Keratinocyte (primary cell): Measurements from ENCODE around the gene PTPRD. TPM values are rescaled to one million over a fixed set of nuclear protein-coding genes. Genes with fewer than 3 reads are reported as not detected.

ENCODE experiments used
- DNase-seq: peaks from one replicate; pipeline ENCODE4 v3.0.0-alpha.2; 2011; ENCODE audit warnings: low read depth, missing footprints, low spot score
- FAIRE-seq: peaks from 2 replicates; lab custom pipeline; 2011; peaks lifted over from hg19 to GRCh38; lab: Jason Lieb, UNC
- H2AFZ ChIP-seq: 2 replicates; pipeline ENCODE4 v1.6.0; 2012; ENCODE audit warnings: low read length, control low read depth, inconsistent platforms; ENCODE audit not compliant: control insufficient read depth
- H3K27ac ChIP-seq: 2 replicates; pipeline ENCODE4 v1.5.1; 2011; ENCODE audit warnings: low read length; ENCODE audit not compliant: control insufficient read depth, insufficient read depth
- H3K27me3 ChIP-seq: 3 replicates; pipeline ENCODE4 v1.6.0; 2011; ENCODE audit warnings: low read length; ENCODE audit not compliant: control insufficient read depth, insufficient read depth; ENCODE audit errors: extremely low read depth
- H3K36me3 ChIP-seq, 2 experiments: 2 replicates in 1 of 2; 3 replicates in 1 of 2; pipeline ENCODE4 v1.5.1; 2011; ENCODE audit warnings: low read length in 2 of 2, mild to moderate bottlenecking in 1 of 2; ENCODE audit not compliant: control insufficient read depth in 2 of 2, insufficient read depth in 2 of 2; ENCODE audit errors: extremely low read depth in 1 of 2
- H3K4me1 ChIP-seq: 3 replicates; pipeline ENCODE4 v1.5.1; 2011; ENCODE audit warnings: low read length; ENCODE audit not compliant: control insufficient read depth, insufficient read depth; ENCODE audit errors: extremely low read depth
- H3K4me2 ChIP-seq: 3 replicates; pipeline ENCODE4 v1.6.0; 2011; ENCODE audit warnings: low read depth, low read length; ENCODE audit not compliant: control insufficient read depth, insufficient read depth; ENCODE audit errors: extremely low read depth
- H3K4me3 ChIP-seq, 3 experiments: fragments of 200-600 bp in 1 of 3; sonication (generic) in 1 of 3; 2 replicates in 2 of 3; 3 replicates in 1 of 3; pipeline ENCODE4 v1.5.1; 2011 to 2016; ENCODE audit warnings: low read length in 3 of 3, mild to moderate bottlenecking in 3 of 3, control low read depth in 2 of 3, inconsistent platforms in 1 of 3, low read depth in 1 of 3, mixed read lengths in 1 of 3, mixed run types in 1 of 3, moderate library complexity in 1 of 3; ENCODE audit not compliant: control insufficient read depth in 2 of 3, insufficient read depth in 2 of 3; ENCODE audit errors: extremely low read depth in 1 of 3
- H3K79me2 ChIP-seq: 2 replicates; pipeline ENCODE4 v1.6.0; 2012; ENCODE audit warnings: low read length; ENCODE audit not compliant: control insufficient read depth, insufficient read depth
- H3K9ac ChIP-seq: 3 replicates; pipeline ENCODE4 v1.6.0; 2011; ENCODE audit warnings: low read length; ENCODE audit not compliant: control insufficient read depth, insufficient read depth; ENCODE audit errors: extremely low read depth
- H3K9me1 ChIP-seq: 3 replicates; pipeline ENCODE4 v1.6.0; 2011; ENCODE audit warnings: low read length; ENCODE audit not compliant: control insufficient read depth, insufficient read depth; ENCODE audit errors: extremely low read depth
- H3K9me3 ChIP-seq: 2 replicates; pipeline ENCODE4 v1.5.1; 2012; ENCODE audit warnings: low read depth, low read length; ENCODE audit not compliant: control insufficient read depth
- H4K20me1 ChIP-seq: 3 replicates; pipeline ENCODE4 v1.6.0; 2011; ENCODE audit warnings: low read length; ENCODE audit not compliant: control insufficient read depth, insufficient read depth; ENCODE audit errors: extremely low read depth
- EZH2 ChIP-seq: IDR thresholded peaks from one replicate; pipeline ENCODE4 v1.6.1; 2012; ENCODE audit warnings: inconsistent platforms, mild to moderate bottlenecking, low read length, moderate library complexity
- dilution Hi-C: fragments of 300-500 bp; cut with MboI; formaldehyde crosslinking; loops from one replicate; pipeline ENCODE4 v1.7.0; 2020; ENCODE audit warnings: low sequenced_read_pairs; ENCODE audit not compliant: extremely low pct_ligation_motif_present
- polyA plus RNA-seq, 5 experiments: library from polyadenylated mRNA; depleted of rRNA in 3 of 5; stranded (reverse) in 3 of 5; stranded (forward) in 1 of 5; unstranded in 1 of 5; fragments of >200 nt; gene quantifications; 1 replicate in 1 of 5; 2 replicates in 3 of 5; 3 replicates in 1 of 5; pipeline versions ENCODE4 v1.2.1 to v1.2.3, GENCODE V29; 2011 to 2012; ENCODE audit warnings: missing spikeins in 2 of 5, low read depth in 1 of 5, low replicate concordance in 1 of 5
- small RNA-seq, 3 experiments: library from RNA; depleted of rRNA; stranded (forward); fragments of <200 nt; gene quantifications; one replicate each; pipeline ENCODE3, GENCODE V24; 2012; ENCODE audit warnings: low read depth in 3 of 3, low replicate concordance in 1 of 3; ENCODE audit not compliant: insufficient read length in 3 of 3
- TF ChIP-seq, protein P1 (sequence below), 3 experiments: IDR thresholded peaks in 1 of 3; conservative IDR thresholded peaks in 1 of 3; optimal IDR thresholded peaks in 1 of 3; 2 replicates in 2 of 3; 3 replicates in 1 of 3; pipeline versions ENCODE3 to v1.5.1; 2011; ENCODE audit warnings: low read length in 3 of 3, mild to moderate bottlenecking in 3 of 3, moderate library complexity in 2 of 3, control low read depth in 1 of 3, inconsistent platforms in 1 of 3; ENCODE audit not compliant: insufficient read depth in 2 of 3; ENCODE audit errors: extremely low read depth in 1 of 3

Gene PTPRD
- polyA plus RNA-seq, 1 donor (not counting 4 experiments of a cell fraction or from before 2014, with no cell fraction given), result 0.10 TPM

DNA sequence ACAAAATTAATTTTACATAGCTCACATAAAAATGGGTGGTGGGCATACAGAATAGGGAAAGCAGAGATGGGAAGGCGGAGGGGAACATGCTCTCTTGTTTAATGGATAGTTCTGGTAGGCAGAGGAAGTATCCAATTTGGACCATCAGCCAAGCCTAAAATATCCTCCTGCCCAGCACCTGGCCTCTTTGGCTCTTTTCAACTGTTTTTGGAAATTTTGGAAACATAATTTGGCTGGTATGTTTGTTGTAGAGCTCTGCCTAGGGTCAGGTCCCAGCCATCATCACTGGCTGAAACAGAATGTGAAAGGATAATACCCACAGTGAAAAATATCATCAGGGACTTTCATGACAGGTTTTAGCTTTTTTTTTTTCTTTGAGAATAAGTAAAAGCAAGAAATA, 2345.9 kb downstream of the PTPRD start:
- Histone ChIP-seq H3K4me2 (no peak overlapping the region), H2AFZ (no peak overlapping the region), H3K9me3 (no peaks in the 10 kb centered on the region), H3K79me2 (no peaks in the 10 kb centered on the region), H3K36me3 (no peaks in the 10 kb centered on the region), H3K27ac (no peak overlapping the region), H3K9me1 (no peaks in the 10 kb centered on the region), H3K4me3 (no peak overlapping the region), H4K20me1 (no peaks in the 10 kb centered on the region), H3K27me3 (no peaks in the 10 kb centered on the region), H3K9ac (no peak overlapping the region), H3K4me1 (no peaks in the 10 kb centered on the region)
- dilution Hi-C loops, result no loop called here
- TF ChIP-seq EZH2, result no peak
- TF ChIP-seq, protein P1, sequence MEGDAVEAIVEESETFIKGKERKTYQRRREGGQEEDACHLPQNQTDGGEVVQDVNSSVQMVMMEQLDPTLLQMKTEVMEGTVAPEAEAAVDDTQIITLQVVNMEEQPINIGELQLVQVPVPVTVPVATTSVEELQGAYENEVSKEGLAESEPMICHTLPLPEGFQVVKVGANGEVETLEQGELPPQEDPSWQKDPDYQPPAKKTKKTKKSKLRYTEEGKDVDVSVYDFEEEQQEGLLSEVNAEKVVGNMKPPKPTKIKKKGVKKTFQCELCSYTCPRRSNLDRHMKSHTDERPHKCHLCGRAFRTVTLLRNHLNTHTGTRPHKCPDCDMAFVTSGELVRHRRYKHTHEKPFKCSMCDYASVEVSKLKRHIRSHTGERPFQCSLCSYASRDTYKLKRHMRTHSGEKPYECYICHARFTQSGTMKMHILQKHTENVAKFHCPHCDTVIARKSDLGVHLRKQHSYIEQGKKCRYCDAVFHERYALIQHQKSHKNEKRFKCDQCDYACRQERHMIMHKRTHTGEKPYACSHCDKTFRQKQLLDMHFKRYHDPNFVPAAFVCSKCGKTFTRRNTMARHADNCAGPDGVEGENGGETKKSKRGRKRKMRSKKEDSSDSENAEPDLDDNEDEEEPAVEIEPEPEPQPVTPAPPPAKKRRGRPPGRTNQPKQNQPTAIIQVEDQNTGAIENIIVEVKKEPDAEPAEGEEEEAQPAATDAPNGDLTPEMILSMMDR (optimal IDR thresholded peaks at IDR 0.05 in 1 of 3, IDR thresholded peaks at IDR 0.05 in 1 of 3, conservative IDR thresholded peaks at IDR 0.05 in 1 of 3; ENCODE audit: extremely low read depth in 1 of 3, insufficient read depth in 2 of 3, low read length in 3 of 3), result no peak
- DNase-seq, result no peak
- FAIRE-seq, result no peak

DNA sequence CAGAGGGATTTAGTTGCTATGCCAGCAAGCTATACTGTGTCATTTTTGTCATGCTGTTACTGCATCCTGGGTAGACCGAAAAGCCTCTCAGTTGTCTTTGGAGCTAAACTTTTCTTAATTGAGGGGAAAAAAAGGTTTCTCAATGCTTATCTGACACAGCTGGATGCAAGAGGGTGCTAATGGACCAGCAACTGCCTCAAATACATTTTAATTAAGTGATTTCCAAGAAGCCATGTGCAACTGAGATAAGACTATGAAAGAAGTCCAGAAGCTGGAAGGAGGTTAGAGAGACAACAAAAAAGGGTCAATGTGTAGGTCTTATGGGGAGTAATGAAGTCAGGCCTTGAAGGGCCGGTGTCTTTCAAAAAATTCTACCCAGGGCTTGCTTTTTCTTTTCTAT, 2347.5 kb downstream of the PTPRD start:
- no peaks in the 10 kb centered on the region for H3K79me2 ChIP-seq
- FAIRE-seq (no peak), DNase-seq (no peak)
- H4K20me1 ChIP-seq, result no peaks in the 10 kb centered on the region
- H3K4me3 ChIP-seq, result no peak overlapping the region
- no peaks in the 10 kb centered on the region for H3K27me3 ChIP-seq
- dilution Hi-C loops, result no loop called here
- no peak overlapping the region for H2AFZ ChIP-seq
- TF ChIP-seq, protein P1 (optimal IDR thresholded peaks at IDR 0.05 in 1 of 3, IDR thresholded peaks at IDR 0.05 in 1 of 3, conservative IDR thresholded peaks at IDR 0.05 in 1 of 3; ENCODE audit: extremely low read depth in 1 of 3, insufficient read depth in 2 of 3, low read length in 3 of 3), result no peak
- TF ChIP-seq EZH2, result no peak
- H3K4me2 ChIP-seq, result no peak overlapping the region
- no peaks in the 10 kb centered on the region for H3K4me1 ChIP-seq
- H3K36me3 ChIP-seq, result no peaks in the 10 kb centered on the region
- no peak overlapping the region for H3K27ac ChIP-seq
- no peak overlapping the region for H3K9ac ChIP-seq
- H3K9me3 ChIP-seq, result no peaks in the 10 kb centered on the region
- H3K9me1 ChIP-seq, result no peaks in the 10 kb centered on the region

Small RNA genes lying within 50 kb of the gene (small RNA-seq; reads per million reads assigned to genes)
- gene AL135790.2 (0 reads per million in 3 experiments), gene RNU7-185P (0 reads per million in 3 experiments)
